ENCODE results near the gene MYL7. TPM values are rescaled to one million over a fixed set of nuclear protein-coding genes. Genes with fewer than 3 reads are reported as not detected.

Gene MYL7
- total RNA-seq, 4 donors from 2014 or later: not detected

- Histone ChIP-seq H3K27ac (peak overlapping the region in 1 of 4 donors; percentile 38), H3K4me1 (peaks cover 0 to 20% (median 14%) of the 10 kb centered on the region in 3 donors), H3K36me3 (no peaks in the 10 kb centered on the region), H3K27me3 (peaks cover 20% of the 10 kb centered on the region), H3K9me3 (no peaks in the 10 kb centered on the region), H3K4me3 (peak overlapping the region; percentile 36 to 58)
- WGBS, 2 donors (ENCODE audit: low coverage in 1 of 2): 0% methylated on average over 4 of the region's 53 CpGs; no CpG with 5 or more reads in 1 of the 2 donors
- no peak for TF ChIP-seq EP300 (IDR thresholded peaks at IDR 0.05)
- TF ChIP-seq POLR2A (IDR thresholded peaks at IDR 0.05): no peak
- no peak for TF ChIP-seq CTCF (IDR thresholded peaks at IDR 0.05)
- no peak for TF ChIP-seq POLR2AphosphoS5 (IDR thresholded peaks at IDR 0.05)
- peak; percentile 36 for ATAC-seq
Observed at GRCh38 chr7:44145479-44145968, 4.4 kb upstream of the MYL7 start.

- Histone ChIP-seq H3K9me3 (no peaks in the 10 kb centered on the region), H3K27ac (no peak overlapping the region), H3K27me3 (peaks cover 20% of the 10 kb centered on the region), H3K36me3 (no peaks in the 10 kb centered on the region), H3K4me3 (peak overlapping the region in 1 of 2 donors; percentile 58), H3K4me1 (peaks cover 0 to 20% (median 14%) of the 10 kb centered on the region in 3 donors)
- no peak for ATAC-seq
- WGBS, 2 donors (ENCODE audit: low coverage in 1 of 2): 43% methylated on average over 3 of the region's 31 CpGs; no CpG with 5 or more reads in 1 of the 2 donors
- no peak for TF ChIP-seq POLR2AphosphoS5 (IDR thresholded peaks at IDR 0.05)
- TF ChIP-seq POLR2A (IDR thresholded peaks at IDR 0.05): no peak
- no peak for TF ChIP-seq CTCF (IDR thresholded peaks at IDR 0.05)
- no peak for TF ChIP-seq EP300 (IDR thresholded peaks at IDR 0.05)
Observed at GRCh38 chr7:44144968-44145478, 3.9 kb upstream of the MYL7 start.

- WGBS, 2 donors (ENCODE audit: low coverage in 1 of 2): no CpG with 5 or more reads among the region's 6 CpGs
- Histone ChIP-seq H3K4me1 (peaks cover 0 to 20% (median 14%) of the 10 kb centered on the region in 3 donors), H3K9me3 (no peaks in the 10 kb centered on the region), H3K27ac (no peak overlapping the region), H3K27me3 (peaks cover 20% of the 10 kb centered on the region), H3K36me3 (no peaks in the 10 kb centered on the region), H3K4me3 (no peak overlapping the region)
- ATAC-seq: no peak
- TF ChIP-seq CTCF (IDR thresholded peaks at IDR 0.05) (no peak), EP300 (IDR thresholded peaks at IDR 0.05) (no peak), POLR2A (IDR thresholded peaks at IDR 0.05) (no peak), POLR2AphosphoS5 (IDR thresholded peaks at IDR 0.05) (no peak)
Observed at GRCh38 chr7:44144426-44144967, 3.4 kb upstream of the MYL7 start.

GRCh38 chr7:44143646-44144250, 2.6 kb upstream of the MYL7 start:
- H3K9me3 ChIP-seq: no peaks in the 10 kb centered on the region
- H3K4me1 ChIP-seq: peaks cover 0 to 20% (median 14%) of the 10 kb centered on the region in 3 donors
- no peaks in the 10 kb centered on the region for H3K36me3 ChIP-seq
- 66 to 70% methylated on average over 4 to 5 of the region's 6 CpGs for whole genome bisulfite sequencing, 2 donors (ENCODE audit: low coverage in 1 of 2)
- ATAC-seq: no peak
- H3K27me3 ChIP-seq: peaks cover 20% of the 10 kb centered on the region
- no peak overlapping the region for H3K4me3 ChIP-seq
- H3K27ac ChIP-seq: no peak overlapping the region
- TF ChIP-seq POLR2AphosphoS5 (IDR thresholded peaks at IDR 0.05): no peak
- TF ChIP-seq EP300 (IDR thresholded peaks at IDR 0.05): no peak
- TF ChIP-seq CTCF (IDR thresholded peaks at IDR 0.05): no peak
- TF ChIP-seq POLR2A (IDR thresholded peaks at IDR 0.05): no peak

All from gastroesophageal sphincter (tissue), 4 donors.